Ectodermal cell (in vitro differentiated cells): ENCODE data around the gene JPH4.

Experiments used
- H3K27ac ChIP-seq: 2 replicates; pipeline ENCODE4 v1.7.0; 2013; ENCODE audit warnings: mild to moderate bottlenecking, low read depth, low read length; ENCODE audit not compliant: insufficient read depth, poor library complexity, severe bottlenecking
- H3K27me3 ChIP-seq: 2 replicates; pipeline ENCODE4 v1.7.0; 2013; ENCODE audit warnings: mild to moderate bottlenecking, low read length; ENCODE audit not compliant: insufficient read depth, control insufficient read depth, poor library complexity, severe bottlenecking
- H3K36me3 ChIP-seq: one replicate; pipeline ENCODE4 v1.7.0; 2013; ENCODE audit warnings: low read length; ENCODE audit not compliant: control insufficient read depth, insufficient read depth
- H3K4me1 ChIP-seq: one replicate; pipeline ENCODE4 v1.7.0; 2013; ENCODE audit warnings: low read length; ENCODE audit not compliant: control insufficient read depth, insufficient read depth
- H3K4me3 ChIP-seq: 2 replicates; pipeline ENCODE4 v1.7.0; 2013; ENCODE audit warnings: low read depth, low read length, control low read depth; ENCODE audit not compliant: insufficient read depth
- H3K9me3 ChIP-seq: 2 replicates; pipeline ENCODE4 v1.7.0; 2013; ENCODE audit warnings: mild to moderate bottlenecking, low read length, moderate library complexity; ENCODE audit not compliant: control insufficient read depth
- WGBS, 2 experiments: methylation state at CpG; one replicate each; pipeline ENCODE4 v1.1.7; 2013; ENCODE audit warnings: missing lambda C conversion rate in 2 of 2; 5-methylcytosine and 5-hydroxymethylcytosine counted together

The JPH4 gene

DNA sequence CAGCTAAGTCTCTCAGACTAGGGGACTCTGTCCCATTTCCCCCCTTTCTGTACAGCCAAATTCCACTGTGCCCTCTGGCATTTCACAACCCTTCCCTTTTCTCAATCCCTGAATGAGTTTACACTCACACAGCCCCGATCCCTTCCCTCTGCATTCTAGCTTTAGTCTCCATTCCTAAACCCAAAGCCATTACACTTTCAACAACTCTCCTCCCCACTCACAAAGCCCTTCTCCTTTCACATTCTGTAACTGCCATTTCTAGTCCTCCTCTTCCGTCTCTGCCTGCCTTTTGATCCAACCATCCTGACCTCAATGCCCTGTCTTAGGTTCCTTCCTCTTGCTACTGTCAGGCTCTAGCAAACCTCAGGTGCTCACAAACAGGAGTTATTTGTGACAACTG, 30.7 kb downstream of the JPH4 start:
- Histone ChIP-seq H3K36me3 (no peaks in the 10 kb centered on the region), H3K27me3 (no peaks in the 10 kb centered on the region), H3K27ac (peak overlapping the region; percentile 93), H3K4me3 (no peak overlapping the region), H3K9me3 (no peaks in the 10 kb centered on the region), H3K4me1 (peaks cover 65% of the 10 kb centered on the region)
- WGBS, 2 experiments = 58 to 61% methylated on average over 2 of the region's 2 CpGs

- Histone ChIP-seq H3K4me1 (peaks cover 60% of the 10 kb centered on the region), H3K36me3 (no peaks in the 10 kb centered on the region), H3K27ac (no peak overlapping the region), H3K27me3 (no peaks in the 10 kb centered on the region), H3K9me3 (no peaks in the 10 kb centered on the region), H3K4me3 (no peak overlapping the region)
- 85 to 92% methylated on average over 10 of the region's 10 CpGs for WGBS, 2 experiments
Observed at GRCh38 chr14:23546450-23547035, 32.0 kb downstream of the JPH4 start.

- 83 to 89% methylated on average over 4 of the region's 4 CpGs for WGBS, 2 experiments
- Histone ChIP-seq H3K36me3 (no peaks in the 10 kb centered on the region), H3K27me3 (no peaks in the 10 kb centered on the region), H3K4me3 (no peak overlapping the region), H3K4me1 (peaks cover 60% of the 10 kb centered on the region), H3K9me3 (no peaks in the 10 kb centered on the region), H3K27ac (no peak overlapping the region)
Observed at GRCh38 chr14:23545740-23546365, 32.7 kb downstream of the JPH4 start.

DNA sequence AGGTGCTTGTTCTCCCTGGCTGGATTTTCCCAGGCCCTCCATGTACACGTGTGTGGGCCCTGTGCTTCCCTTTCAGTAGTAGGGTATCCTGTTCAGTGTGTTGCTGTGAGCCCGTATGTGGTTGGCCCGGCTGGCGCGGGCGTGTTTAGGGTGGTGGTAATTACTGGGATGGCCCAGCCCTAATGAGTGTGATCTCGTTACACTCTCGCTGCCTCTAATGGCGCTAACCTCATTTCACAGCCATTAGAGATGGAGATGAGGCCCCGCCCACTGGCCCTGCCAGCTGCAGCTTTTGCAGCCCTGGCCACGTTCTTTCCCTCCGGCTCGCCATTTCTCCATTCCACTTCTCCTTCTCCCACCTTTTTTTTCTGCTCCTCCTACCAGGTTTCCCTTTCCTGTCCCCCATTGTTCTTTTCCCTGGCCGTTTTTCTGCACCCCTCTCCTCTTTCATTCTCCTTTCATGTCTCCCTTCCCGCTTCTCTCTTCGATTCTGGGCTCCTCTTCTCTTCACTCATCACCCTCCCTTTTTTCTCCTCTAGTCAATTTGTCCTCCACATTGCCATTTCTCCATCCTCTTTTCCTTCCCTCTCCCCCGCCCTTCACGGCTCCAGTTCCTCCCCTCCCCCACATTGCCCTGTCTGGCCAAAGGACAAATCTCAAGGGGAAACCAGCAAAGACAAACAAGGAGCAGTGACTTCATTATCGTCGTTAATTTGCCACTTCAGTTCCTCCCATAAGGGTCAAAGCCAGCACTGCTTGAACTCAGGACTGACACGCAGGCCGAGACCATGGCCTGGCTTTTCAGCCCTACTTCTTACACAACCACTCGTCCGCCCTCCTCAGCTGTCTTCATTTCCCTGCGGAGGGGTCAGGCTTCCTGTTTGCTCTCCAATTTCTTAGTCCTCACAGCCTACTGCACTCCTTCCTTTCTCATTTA, 33.8 kb downstream of the JPH4 start:
- Histone ChIP-seq H3K27me3 (no peaks in the 10 kb centered on the region), H3K4me1 (peaks cover 54% of the 10 kb centered on the region), H3K27ac (no peak overlapping the region), H3K4me3 (no peak overlapping the region), H3K36me3 (no peaks in the 10 kb centered on the region), H3K9me3 (no peaks in the 10 kb centered on the region)
- WGBS, 2 experiments = 32 to 33% methylated on average over 25 of the region's 25 CpGs

DNA sequence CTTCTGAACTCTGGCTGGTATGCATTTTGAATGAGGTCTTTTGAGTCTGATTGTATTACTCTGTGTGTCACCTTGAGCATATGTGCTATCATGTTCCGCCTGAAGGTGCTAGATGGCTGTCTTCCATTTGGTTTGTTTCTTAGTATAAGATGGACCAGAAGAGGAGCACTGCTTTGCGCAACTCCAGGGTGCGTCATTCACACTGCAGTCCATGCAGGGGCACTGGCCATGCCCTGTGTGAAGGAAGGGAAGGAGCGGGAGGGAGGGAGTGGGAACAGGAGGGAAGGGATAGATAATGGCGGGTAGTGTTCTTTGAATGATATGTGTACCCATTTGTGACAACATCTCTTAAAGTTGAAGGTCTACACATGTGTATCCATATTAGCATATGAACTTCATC, 35.2 kb downstream of the JPH4 start:
- Histone ChIP-seq H3K27ac (no peak overlapping the region), H3K4me1 (peaks cover 54% of the 10 kb centered on the region), H3K9me3 (no peaks in the 10 kb centered on the region), H3K4me3 (no peak overlapping the region), H3K27me3 (no peaks in the 10 kb centered on the region), H3K36me3 (no peaks in the 10 kb centered on the region)
- WGBS, 2 experiments = 96 to 97% methylated on average over 5 of the region's 5 CpGs

DNA sequence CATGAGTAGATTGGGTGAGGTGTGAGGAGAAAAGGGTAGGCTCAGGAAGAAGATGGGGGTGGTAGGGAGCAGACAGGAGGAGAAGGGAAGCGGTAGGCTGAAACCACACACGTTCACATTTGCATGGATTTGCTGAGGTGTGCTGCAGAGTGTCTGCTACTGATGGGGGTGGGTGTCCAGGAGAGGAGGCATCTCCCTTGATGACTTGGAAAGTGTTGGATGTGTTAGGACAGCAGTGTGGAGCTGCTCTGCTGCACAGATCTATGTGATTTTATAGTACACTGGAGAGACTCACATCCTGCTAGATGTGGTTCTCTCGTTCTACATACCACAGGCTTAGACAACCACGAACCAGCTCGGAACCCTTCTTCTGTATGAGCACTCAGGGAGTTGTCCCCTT, 36.3 kb downstream of the JPH4 start:
- no peaks in the 10 kb centered on the region for H3K27me3 ChIP-seq
- H3K4me1 ChIP-seq = peaks cover 54% of the 10 kb centered on the region
- WGBS, 2 experiments = 92 to 96% methylated on average over 5 of the region's 5 CpGs
- no peak overlapping the region for H3K4me3 ChIP-seq
- no peaks in the 10 kb centered on the region for H3K36me3 ChIP-seq
- no peak overlapping the region for H3K27ac ChIP-seq
- no peaks in the 10 kb centered on the region for H3K9me3 ChIP-seq

- Histone ChIP-seq H3K4me1 (peaks cover 34% of the 10 kb centered on the region), H3K27me3 (no peaks in the 10 kb centered on the region), H3K36me3 (no peaks in the 10 kb centered on the region), H3K27ac (no peak overlapping the region), H3K4me3 (no peak overlapping the region), H3K9me3 (no peaks in the 10 kb centered on the region)
- 89 to 94% methylated on average over 3 to 4 of the region's 4 CpGs for WGBS, 2 experiments
Observed at GRCh38 chr14:23540141-23540469, 38.5 kb downstream of the JPH4 start.

- no peaks in the 10 kb centered on the region for H3K9me3 ChIP-seq
- H3K4me1 ChIP-seq = peaks cover 28% of the 10 kb centered on the region
- no peak overlapping the region for H3K4me3 ChIP-seq
- H3K36me3 ChIP-seq = no peaks in the 10 kb centered on the region
- WGBS, 2 experiments = 31 to 32% methylated on average over 10 of the region's 10 CpGs
- H3K27ac ChIP-seq = peak overlapping the region; percentile 64
- H3K27me3 ChIP-seq = no peaks in the 10 kb centered on the region
Observed at GRCh38 chr14:23539248-23540140, 39.1 kb downstream of the JPH4 start.

DNA sequence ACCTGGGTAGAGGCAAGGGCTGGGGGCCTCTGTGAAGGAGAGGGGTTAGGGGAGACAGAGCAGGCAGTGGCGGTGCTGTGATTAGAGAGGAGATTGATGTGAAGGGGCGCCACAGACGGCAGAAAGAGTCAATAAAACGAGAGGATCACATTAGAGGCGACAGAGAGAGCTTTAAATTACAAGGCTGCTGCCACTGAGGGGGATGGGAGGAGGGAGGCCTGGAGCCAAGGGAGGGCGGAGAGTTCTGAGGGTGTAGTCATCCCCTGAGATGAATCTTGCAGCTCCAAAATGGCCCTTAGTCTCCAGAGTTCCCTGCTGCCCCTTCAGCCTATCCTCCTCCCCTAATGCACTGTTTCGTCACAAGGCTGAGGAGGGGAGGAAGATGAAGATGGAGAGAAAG, 39.8 kb downstream of the JPH4 start:
- Histone ChIP-seq H3K36me3 (peaks cover 7% of the 10 kb centered on the region), H3K4me1 (peaks cover 27% of the 10 kb centered on the region), H3K4me3 (no peak overlapping the region), H3K27ac (peak overlapping the region; percentile 64), H3K27me3 (no peaks in the 10 kb centered on the region), H3K9me3 (no peaks in the 10 kb centered on the region)
- WGBS, 2 experiments = 11 to 18% methylated on average over 7 of the region's 7 CpGs
